ENCODE results near the gene TMEM135. TPM values are rescaled to one million over a fixed set of nuclear protein-coding genes. Genes with fewer than 3 reads are reported as not detected.

Gene TMEM135
- total RNA-seq, 1 experiment from 2014 or later, result 26.3 TPM

- DNase-seq (ENCODE audit: low spot score), result no peak
Measured at GRCh38 chr11:87301785-87302540, 264.2 kb downstream of the TMEM135 start.

GRCh38 chr11:87304412-87304811 lies 266.7 kb downstream of the TMEM135 start:
- no peak for DNase-seq (ENCODE audit: low spot score)

GRCh38 chr11:87306262-87306851 lies 268.6 kb downstream of the TMEM135 start:
- DNase-seq (ENCODE audit: low spot score), result no peak

GRCh38 chr11:87307101-87307500 lies 269.4 kb downstream of the TMEM135 start:
- no peak for DNase-seq (ENCODE audit: low spot score)

GRCh38 chr11:87315229-87315628 lies 277.5 kb downstream of the TMEM135 start:
- no peak for DNase-seq (ENCODE audit: low spot score)

- no peak for DNase-seq (ENCODE audit: low spot score)
Measured at GRCh38 chr11:87316491-87316890, 278.8 kb downstream of the TMEM135 start.

GRCh38 chr11:87317441-87317840 lies 279.7 kb downstream of the TMEM135 start:
- DNase-seq (ENCODE audit: low spot score), result no peak

GRCh38 chr11:87320123-87320522 lies 282.4 kb downstream of the TMEM135 start:
- no peak for DNase-seq (ENCODE audit: low spot score)

- no peak for DNase-seq (ENCODE audit: low spot score)
Measured at GRCh38 chr11:87322568-87322967, 284.8 kb downstream of the TMEM135 start.

GRCh38 chr11:87323899-87324298 lies 286.2 kb downstream of the TMEM135 start:
- DNase-seq (ENCODE audit: low spot score), result no peak

GRCh38 chr11:87324817-87325489 lies 287.2 kb downstream of the TMEM135 start:
- DNase-seq (ENCODE audit: low spot score), result no peak

- no peak for DNase-seq (ENCODE audit: low spot score)
Measured at GRCh38 chr11:87325490-87325872, 287.7 kb downstream of the TMEM135 start.

GRCh38 chr11:87326594-87326993 lies 288.9 kb downstream of the TMEM135 start:
- DNase-seq (ENCODE audit: low spot score), result no peak

GRCh38 chr11:87329172-87329571 lies 291.4 kb downstream of the TMEM135 start:
- no peak for DNase-seq (ENCODE audit: low spot score)

- DNase-seq (ENCODE audit: low spot score), result no peak
Measured at GRCh38 chr11:87330187-87330601, 292.5 kb downstream of the TMEM135 start.

- DNase-seq (ENCODE audit: low spot score), result no peak
Measured at GRCh38 chr11:87331273-87331672, 293.5 kb downstream of the TMEM135 start.

- no peak for DNase-seq (ENCODE audit: low spot score)
Measured at GRCh38 chr11:87338046-87338639, 300.4 kb downstream of the TMEM135 start.

GRCh38 chr11:87339416-87339815 lies 301.7 kb downstream of the TMEM135 start:
- no peak for DNase-seq (ENCODE audit: low spot score)

- no peak for DNase-seq (ENCODE audit: low spot score)
Measured at GRCh38 chr11:87347441-87347840, 309.7 kb downstream of the TMEM135 start.

GRCh38 chr11:87347854-87348253 lies 310.1 kb downstream of the TMEM135 start:
- DNase-seq (ENCODE audit: low spot score), result no peak

- no peak for DNase-seq (ENCODE audit: low spot score)
Measured at GRCh38 chr11:87351676-87352075, 313.9 kb downstream of the TMEM135 start.
